ENCODE results near the gene AEBP2. TPM values are rescaled to one million over a fixed set of nuclear protein-coding genes. Genes with fewer than 3 reads are reported as not detected.
A peak's percentile ranks its signal among the peaks of the same experiment; 100 is the strongest.

Gene AEBP2, protein sequence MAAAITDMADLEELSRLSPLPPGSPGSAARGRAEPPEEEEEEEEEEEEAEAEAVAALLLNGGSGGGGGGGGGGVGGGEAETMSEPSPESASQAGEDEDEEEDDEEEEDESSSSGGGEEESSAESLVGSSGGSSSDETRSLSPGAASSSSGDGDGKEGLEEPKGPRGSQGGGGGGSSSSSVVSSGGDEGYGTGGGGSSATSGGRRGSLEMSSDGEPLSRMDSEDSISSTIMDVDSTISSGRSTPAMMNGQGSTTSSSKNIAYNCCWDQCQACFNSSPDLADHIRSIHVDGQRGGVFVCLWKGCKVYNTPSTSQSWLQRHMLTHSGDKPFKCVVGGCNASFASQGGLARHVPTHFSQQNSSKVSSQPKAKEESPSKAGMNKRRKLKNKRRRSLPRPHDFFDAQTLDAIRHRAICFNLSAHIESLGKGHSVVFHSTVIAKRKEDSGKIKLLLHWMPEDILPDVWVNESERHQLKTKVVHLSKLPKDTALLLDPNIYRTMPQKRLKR
- total RNA-seq (2012; rRNA removed) (21.7 and 23.6 TPM in 2 replicates), polyA plus RNA-seq (2012; rRNA removed) (11.7 and 15.5 TPM in 2 replicates), Bru-seq, nascent RNA (percentile 90 among the genes with signal in this experiment), BruChase-seq, experiment 1, labeled RNA remaining after a 6-hour chase (percentile 92 among the genes with signal in this experiment), BruChase-seq, experiment 2, labeled RNA remaining after a 2-hour chase (percentile 88 among the genes with signal in this experiment)
- polyA plus RNA-seq (2012; cell fraction: cytosol; rRNA removed), result 3.3 and 4.2 TPM in 2 replicates
- polyA plus RNA-seq (2012; cell fraction: nucleus; rRNA removed; ENCODE audit: low replicate concordance), result 2.8 and 13.2 TPM in 2 replicates
- long read RNA-seq, full-length matches to known transcripts, result 34 of 50 reads
- long read RNA-seq, partial matches to known transcripts, result 1 of 50 reads
- long read RNA-seq, other reads (novel, unspliced or antisense), result 15 of 50 reads

DNA sequence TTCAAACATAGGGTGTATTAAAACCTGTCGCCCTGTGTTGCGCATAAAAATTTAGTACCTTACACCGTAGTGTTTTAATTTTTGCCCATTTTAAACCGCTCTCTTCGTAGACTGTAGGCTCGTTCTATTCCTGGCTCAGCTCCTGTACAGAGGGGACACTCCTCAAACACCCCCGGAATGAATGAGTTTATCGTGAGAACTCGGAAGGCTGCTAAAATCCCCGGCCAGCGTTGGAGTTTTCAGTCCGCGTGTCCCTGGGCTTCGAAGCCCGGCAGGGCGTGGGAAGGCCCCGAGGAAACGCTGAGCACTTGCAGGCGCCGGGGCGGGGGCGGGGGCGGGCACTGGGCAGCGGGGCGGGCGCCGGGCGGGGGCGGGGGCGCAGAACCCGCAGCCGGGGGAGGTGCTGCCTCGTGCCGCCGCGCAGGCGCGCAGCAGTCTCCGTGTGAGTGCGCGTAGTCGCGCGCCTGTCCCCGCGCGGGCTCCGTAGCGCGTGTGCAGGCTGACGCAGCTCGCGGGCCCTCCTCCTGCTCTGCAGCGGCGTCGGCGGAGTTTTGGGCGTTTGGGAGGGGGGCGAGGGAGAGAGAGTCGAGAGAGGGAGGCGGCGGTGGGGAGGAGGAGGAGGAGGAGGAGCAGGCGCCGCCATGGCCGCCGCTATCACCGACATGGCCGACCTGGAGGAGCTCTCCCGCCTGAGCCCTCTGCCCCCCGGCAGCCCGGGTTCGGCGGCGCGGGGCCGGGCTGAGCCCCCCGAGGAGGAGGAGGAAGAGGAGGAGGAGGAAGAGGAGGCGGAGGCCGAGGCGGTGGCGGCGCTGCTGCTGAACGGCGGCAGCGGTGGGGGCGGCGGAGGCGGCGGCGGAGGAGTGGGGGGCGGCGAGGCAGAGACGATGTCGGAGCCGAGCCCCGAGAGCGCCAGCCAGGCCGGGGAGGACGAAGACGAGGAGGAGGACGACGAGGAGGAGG, at the start of gene AEBP2:
Gene AEBP2, plus strand, starts transcription at position 434 of the 960 bp plus-strand sequence. Its CDS starts 208 bp downstream, at position 642.
- dilution Hi-C loops (cut with HindIII; ENCODE audit: low sequenced_read_pairs, unreplicated experiment), result no loop called here
- no peaks in the 10 kb centered on the region for H3K4me1 ChIP-seq (ENCODE audit: control insufficient read depth, insufficient read depth, low read length)
- H4K91ac ChIP-seq (ENCODE audit: insufficient read depth, low read depth, low read length), result peak within 1 kb of the TSS; percentile 85
- H3K4me3 ChIP-seq (ENCODE audit: insufficient read depth, low read depth, low read length), result peak within 1 kb of the TSS; percentile 100
- peak within 1 kb of the TSS; percentile 99 for H3K14ac ChIP-seq (replicated peaks; ENCODE audit: low read depth, low read length)
- POLR2A ChIA-PET (ENCODE audit: unreplicated experiment), result interaction anchor here (0.7 kb wide), 2 partner anchors 12 to 107 kb away, joined by 3 to 8 read pairs; no protein-coding TSS in a partner anchor
- H2BK20ac ChIP-seq (ENCODE audit: low read depth, low read length), result peak within 1 kb of the TSS; percentile 74
- in situ Hi-C loops (cut with MboI; ENCODE audit: low sequenced_read_pairs), result loop anchor here (10.0 kb wide), 1 partner anchor 65 kb away; no protein-coding TSS in a partner anchor
- peaks cover 32% of the 10 kb centered on the region for H4K20me1 ChIP-seq (ENCODE audit: insufficient read depth, low read length)
- no peaks in the 10 kb centered on the region for H3K27me3 ChIP-seq (ENCODE audit: control insufficient read depth, insufficient read depth, low read length)
- no peaks in the 10 kb centered on the region for H3K9me1 ChIP-seq (ENCODE audit: insufficient read depth, low read length)
- H3K27ac ChIP-seq (ENCODE audit: insufficient read depth, low read length), result peak within 1 kb of the TSS; percentile 97
- peak within 1 kb of the TSS; percentile 99 for H3K23ac ChIP-seq (ENCODE audit: low read depth, low read length)
- peak within 1 kb of the TSS; percentile 88 for H3K18ac ChIP-seq (ENCODE audit: low read depth, low read length)
- peak within 1 kb of the TSS; percentile 97 for H2AFZ ChIP-seq (replicated peaks; ENCODE audit: low read length, poor library complexity)
- H3K4ac ChIP-seq (ENCODE audit: low read depth, low read length), result peak within 1 kb of the TSS; percentile 97
- H3K9ac ChIP-seq (ENCODE audit: low read depth, low read length), result peak within 1 kb of the TSS; percentile 100
- no peaks in the 10 kb centered on the region for H3K9me3 ChIP-seq (ENCODE audit: control insufficient read depth, insufficient read depth, low read length)
- peaks cover 0 to 11% of the 10 kb centered on the region in 2 experiments; a peak in 2 of 4 replicates for H3K79me1 ChIP-seq (ENCODE audit: low read depth in 1 of 2, low read length in 2 of 2)
- DNase-seq (peak; percentile 95), ATAC-seq (ENCODE audit: low read depth) (peak; percentile 95)
- CTCF ChIA-PET, result interaction anchor here (0.6 to 0.7 kb wide), 4 partner anchors 11 to 257 kb away, joined by 3 read pairs; no protein-coding TSS in a partner anchor
- peak within 1 kb of the TSS; percentile 65; the same call in 2 of the 3 replicates for H2BK15ac ChIP-seq (ENCODE audit: low read depth, low read length)
- intact Hi-C loops (cut with micrococcal nuclease), result loop anchor here (5.0 kb wide), 1 partner anchor 47 kb away; no protein-coding TSS in a partner anchor
- peaks cover 5% of the 10 kb centered on the region for H3K36me3 ChIP-seq (ENCODE audit: control insufficient read depth, insufficient read depth, low read length)
- H2AK5ac ChIP-seq (ENCODE audit: low read depth, low read length), result peak within 1 kb of the TSS; percentile 99
- peak within 1 kb of the TSS; percentile 73 for H2BK120ac ChIP-seq (ENCODE audit: low read depth, low read length)
- H4K8ac ChIP-seq (ENCODE audit: low read depth in 2 of 2, low read length in 2 of 2), result peak within 1 kb of the TSS; percentile 86 to 93; a peak in 3 of 4 replicates
- H3K56ac ChIP-seq (ENCODE audit: extremely low read depth, insufficient read depth, low read length), result peak within 1 kb of the TSS; percentile 88
- peak within 1 kb of the TSS; percentile 87 for H4K5ac ChIP-seq (ENCODE audit: low read depth, low read length)
- H2BK5ac ChIP-seq (ENCODE audit: low read depth, low read length, poor library complexity, severe bottlenecking), result peak within 1 kb of the TSS; percentile 89
- peak within 1 kb of the TSS; percentile 56 for H3K4me2 ChIP-seq (ENCODE audit: low read depth, low read length)
- H2AK9ac ChIP-seq (replicated peaks; ENCODE audit: low read depth, low read length, poor library complexity), result peak within 1 kb of the TSS; percentile 99
- no TSS peak for BruUV-seq (replicated peaks)
- 2% methylated on average over 13 of the region's 102 CpGs; no CpG with 5 or more reads in 1 of the 2 experiments for WGBS, 2 experiments (ENCODE audit: extremely low coverage in 2 of 2, insufficient read length in 1 of 2)
- no peak for TF ChIP-seq CHD1 (IDR thresholded peaks at IDR 0.05; ENCODE audit: low read depth, low read length)
- TF ChIP-seq RCOR1 (IDR thresholded peaks at IDR 0.05; ENCODE audit: insufficient replicate concordance, low read length), result no peak
- TF ChIP-seq POLR2A (IDR thresholded peaks at IDR 0.05; ENCODE audit: low read depth, low read length), result peak; percentile 78
- TF ChIP-seq MAZ (IDR thresholded peaks at IDR 0.05; ENCODE audit: borderline replicate concordance, low read depth, low read length), result peak; percentile 99
- TF ChIP-seq RAD21 (IDR thresholded peaks at IDR 0.05; ENCODE audit: low read length), result no peak
- peak; percentile 56 for TF ChIP-seq BHLHE40 (IDR thresholded peaks at IDR 0.05; ENCODE audit: low read depth, low read length)
- 0 out of 2 replicates have a peak, but pooled peaks have one; percentile 28 for TF ChIP-seq MXI1 (IDR thresholded peaks at IDR 0.05; ENCODE audit: borderline replicate concordance, low read depth, low read length)
- TF ChIP-seq, protein P1, sequence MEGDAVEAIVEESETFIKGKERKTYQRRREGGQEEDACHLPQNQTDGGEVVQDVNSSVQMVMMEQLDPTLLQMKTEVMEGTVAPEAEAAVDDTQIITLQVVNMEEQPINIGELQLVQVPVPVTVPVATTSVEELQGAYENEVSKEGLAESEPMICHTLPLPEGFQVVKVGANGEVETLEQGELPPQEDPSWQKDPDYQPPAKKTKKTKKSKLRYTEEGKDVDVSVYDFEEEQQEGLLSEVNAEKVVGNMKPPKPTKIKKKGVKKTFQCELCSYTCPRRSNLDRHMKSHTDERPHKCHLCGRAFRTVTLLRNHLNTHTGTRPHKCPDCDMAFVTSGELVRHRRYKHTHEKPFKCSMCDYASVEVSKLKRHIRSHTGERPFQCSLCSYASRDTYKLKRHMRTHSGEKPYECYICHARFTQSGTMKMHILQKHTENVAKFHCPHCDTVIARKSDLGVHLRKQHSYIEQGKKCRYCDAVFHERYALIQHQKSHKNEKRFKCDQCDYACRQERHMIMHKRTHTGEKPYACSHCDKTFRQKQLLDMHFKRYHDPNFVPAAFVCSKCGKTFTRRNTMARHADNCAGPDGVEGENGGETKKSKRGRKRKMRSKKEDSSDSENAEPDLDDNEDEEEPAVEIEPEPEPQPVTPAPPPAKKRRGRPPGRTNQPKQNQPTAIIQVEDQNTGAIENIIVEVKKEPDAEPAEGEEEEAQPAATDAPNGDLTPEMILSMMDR (conservative IDR thresholded peaks at IDR 0.05; ENCODE audit: low read depth, low read length), result no peak
- TF ChIP-seq MAFK (IDR thresholded peaks at IDR 0.05; ENCODE audit: low read depth, low read length), result 0 out of 2 replicates have a peak, but pooled peaks have one; percentile 4
- no peak for TF ChIP-seq SMC3 (IDR thresholded peaks at IDR 0.05; ENCODE audit: low read depth, low read length)

All from IMR-90 (cell line).